Stimulated activated naive CD4-positive, alpha-beta T cell treated with Interleukin-2 at 50 U/mL for 16 hours (primary cell): ENCODE data around the gene KIF3A.
"Not testable (repeated sequence)": the region's sequence is repeated elsewhere in the genome, so short reads cannot be mapped to it uniquely, and the experiment has no call there.

Experiments used
- DNase-seq: peaks from one replicate; lab custom pipeline; 2025; lab: John Stamatoyannopoulos, UW

Gene KIF3A

DNA sequence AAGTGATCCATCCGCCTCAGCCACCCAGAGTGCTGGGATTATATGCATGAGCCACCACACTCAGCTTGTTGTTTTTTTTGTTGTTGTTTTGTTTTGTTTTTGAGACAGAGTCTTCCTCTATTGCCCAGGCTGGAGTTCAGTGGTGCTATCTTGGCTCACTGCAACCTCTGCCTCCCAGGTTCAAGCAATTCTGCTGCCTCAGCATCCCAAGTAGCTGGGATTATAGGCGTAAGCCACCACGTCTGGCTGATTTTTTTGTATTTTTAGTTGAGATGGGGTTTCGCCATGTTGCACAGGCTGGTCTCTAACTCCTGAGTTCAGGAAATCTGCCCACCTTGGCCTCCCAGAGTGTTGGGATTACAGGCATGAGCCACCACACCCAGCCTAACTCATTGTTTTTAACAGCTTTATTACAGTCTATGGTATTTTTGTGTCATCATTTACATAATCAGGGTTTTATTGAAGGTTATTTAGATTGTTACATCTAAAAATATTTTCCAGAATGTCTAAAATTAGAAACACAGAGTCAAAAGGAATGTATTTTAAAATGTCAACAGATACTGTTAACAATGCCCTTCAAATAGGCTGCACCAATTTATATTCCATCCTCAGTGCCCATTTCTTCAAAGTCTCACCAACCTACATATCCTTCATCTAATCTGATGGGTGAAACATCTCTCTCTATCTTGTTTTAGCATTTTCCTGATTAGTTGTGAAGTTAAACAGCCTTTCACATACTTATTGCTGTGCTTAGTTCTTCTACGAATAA, 18.6 kb downstream of the KIF3A start:
- no peak for DNase-seq

GRCh38 chr5:132714456-132715307, 22.7 kb downstream of the KIF3A start:
- no peak for DNase-seq

DNA sequence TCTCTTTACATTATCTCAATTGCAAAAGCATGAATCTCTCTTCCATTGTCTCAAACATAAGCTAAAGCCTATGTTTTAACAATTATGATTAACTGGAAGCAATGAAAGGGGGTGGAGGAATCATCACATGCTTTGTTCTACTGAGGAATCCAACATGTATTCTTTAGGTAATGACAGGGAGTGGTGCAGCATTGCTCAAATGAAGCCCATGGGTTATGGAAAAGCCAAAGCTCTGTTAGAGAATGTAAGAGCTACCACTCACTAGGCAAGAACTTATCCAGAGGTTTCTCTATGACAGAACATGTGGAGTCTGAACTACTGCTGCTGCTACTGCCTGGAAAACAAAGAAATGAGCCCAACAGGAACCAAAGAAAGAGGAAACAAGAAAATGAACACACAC, 28.7 kb downstream of the KIF3A start:
- no peak for DNase-seq

DNA sequence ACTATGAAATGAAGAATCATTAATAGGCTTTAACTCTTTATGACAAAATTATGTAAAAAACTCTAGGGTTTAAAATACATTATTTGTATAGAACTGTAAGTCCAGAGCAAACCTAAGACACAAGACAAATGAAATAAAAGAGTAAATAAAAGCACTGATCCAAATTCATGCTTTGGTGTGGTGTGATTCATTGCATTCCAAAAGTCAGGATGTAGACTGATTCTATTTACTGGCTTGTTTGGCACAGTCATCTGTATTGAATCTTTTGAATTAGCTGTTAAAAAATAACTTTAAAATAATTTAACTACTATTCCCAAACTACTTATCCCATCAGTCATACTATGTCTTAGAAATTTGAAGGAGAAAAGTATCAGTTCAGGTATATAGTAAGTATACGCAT, 32.5 kb downstream of the KIF3A start:
- DNase-seq: no peak

DNA sequence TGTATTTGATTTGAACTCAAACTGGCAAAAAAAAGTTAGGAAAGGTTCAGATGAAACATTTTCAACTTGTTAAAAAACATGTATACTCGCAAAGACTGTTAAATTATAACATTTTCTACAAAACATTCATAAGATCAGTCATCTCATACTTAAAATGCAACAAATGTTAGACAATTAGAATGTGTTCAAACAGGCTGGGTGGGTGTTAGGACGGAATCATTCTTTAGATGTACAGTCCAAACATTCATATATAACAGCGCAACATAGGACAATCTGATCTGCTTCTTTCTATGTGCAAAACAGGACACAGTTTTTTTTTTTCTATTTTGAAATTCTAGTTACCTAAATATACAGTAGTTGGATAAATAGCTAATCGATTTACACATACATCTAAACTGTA, 41.4 kb downstream of the KIF3A start:
- DNase-seq: no peak

DNA sequence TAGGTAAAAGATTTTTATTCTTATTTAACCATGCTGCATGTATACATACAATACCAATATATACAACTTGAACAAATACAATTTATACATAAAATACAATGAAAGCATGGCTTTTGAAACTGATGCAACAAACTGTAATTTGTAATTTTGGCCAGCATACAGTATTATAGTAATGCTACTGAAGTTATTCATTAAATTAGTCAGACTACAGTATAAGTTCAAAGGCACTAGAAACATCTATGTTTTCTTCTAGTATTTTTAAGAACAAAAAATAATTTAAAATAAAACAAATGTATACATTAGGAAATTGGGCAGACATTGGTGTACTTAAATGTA, 44.7 kb downstream of the KIF3A start:
- no peak for DNase-seq

GRCh38 chr5:132691755-132692631, 45.4 kb downstream of the KIF3A start:
- not testable (repeated sequence) for DNase-seq

GRCh38 chr5:132690156-132690555, 47.2 kb downstream of the KIF3A start:
- DNase-seq: no peak

GRCh38 chr5:132689513-132689912, 47.8 kb downstream of the KIF3A start:
- no peak for DNase-seq

- DNase-seq: no peak
These were observed 48.6 kb downstream of the KIF3A start for GRCh38 chr5:132688536-132689339.

- no peak for DNase-seq
These were observed 49.4 kb downstream of the KIF3A start for GRCh38 chr5:132687995-132688394.

DNA sequence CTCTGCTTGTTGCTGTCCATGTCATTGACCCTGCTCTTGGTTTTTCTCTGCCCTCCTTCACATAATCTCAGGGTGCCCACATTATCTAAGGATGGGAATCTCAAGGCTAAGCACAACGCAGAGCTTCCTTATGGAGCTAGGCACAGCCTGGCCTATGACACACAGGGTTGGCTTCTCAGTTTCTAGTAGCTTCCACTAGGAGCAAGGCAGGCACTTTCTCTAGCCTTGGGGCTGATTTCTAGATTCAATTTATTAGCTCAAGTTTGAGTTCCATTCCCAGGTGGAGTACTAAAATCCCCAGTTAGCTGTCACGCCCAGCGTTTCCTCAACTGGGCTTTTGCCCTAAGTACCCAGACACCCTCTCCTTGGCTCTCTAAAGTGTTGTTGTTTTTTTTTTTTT, 51.2 kb downstream of the KIF3A start:
- no peak for DNase-seq

GRCh38 chr5:132684922-132685720, 52.2 kb downstream of the KIF3A start:
- DNase-seq: no peak

- no peak for DNase-seq
These were observed 52.9 kb downstream of the KIF3A start for GRCh38 chr5:132684491-132684890.

DNA sequence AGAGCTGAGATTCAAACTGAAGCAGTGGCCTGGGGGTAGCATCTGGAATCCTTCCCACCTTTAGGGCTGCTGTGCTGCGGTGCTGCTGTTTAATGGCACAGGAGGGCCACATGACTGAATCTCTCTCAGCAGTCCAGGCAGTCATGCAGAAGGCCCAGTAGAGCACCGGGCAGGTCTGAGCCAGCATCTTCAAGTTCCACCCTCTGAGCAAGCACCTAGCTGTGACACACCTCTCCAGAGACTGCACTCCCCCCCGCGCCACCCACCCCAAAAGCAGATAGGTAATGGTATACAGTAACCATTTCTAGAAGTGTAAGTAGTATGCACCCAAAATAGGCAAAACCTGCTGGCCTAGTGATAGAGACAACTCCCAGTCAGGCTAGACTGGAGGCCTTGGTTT, 55.4 kb downstream of the KIF3A start:
- DNase-seq: no peak

GRCh38 chr5:132681476-132681831, 55.9 kb downstream of the KIF3A start:
- no peak for DNase-seq

- no peak for DNase-seq
These were observed 56.4 kb downstream of the KIF3A start for GRCh38 chr5:132680780-132681475.

DNA sequence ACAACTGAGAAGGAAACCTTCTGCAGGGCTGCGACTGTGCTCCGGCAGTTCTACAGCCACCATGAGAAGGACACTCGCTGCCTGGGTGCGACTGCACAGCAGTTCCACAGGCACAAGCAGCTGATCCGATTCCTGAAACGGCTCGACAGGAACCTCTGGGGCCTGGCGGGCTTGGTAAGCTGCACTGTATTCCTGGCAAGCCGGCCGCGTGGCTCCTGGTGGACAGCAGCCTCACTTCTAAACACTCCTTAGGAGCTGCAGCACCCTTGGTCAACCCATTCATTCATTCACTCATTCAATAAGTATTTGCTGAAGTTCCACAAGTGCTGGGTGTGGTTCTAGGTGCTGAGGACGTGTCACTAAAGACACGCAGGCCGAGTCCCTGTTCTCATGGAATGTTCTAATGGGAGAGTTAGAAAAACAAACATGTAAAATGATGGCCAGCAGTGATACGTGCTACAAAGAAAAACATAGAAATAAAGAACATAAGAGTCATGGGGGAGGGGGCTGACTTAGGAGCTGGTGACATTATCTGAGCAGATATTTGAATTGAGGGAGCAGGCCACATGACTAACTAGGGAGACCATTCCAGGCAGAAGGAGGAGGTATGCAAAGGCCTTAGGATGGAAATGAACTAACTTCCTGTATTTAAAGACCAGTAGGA, 57.5 kb downstream of the KIF3A start:
- DNase-seq: no peak

DNA sequence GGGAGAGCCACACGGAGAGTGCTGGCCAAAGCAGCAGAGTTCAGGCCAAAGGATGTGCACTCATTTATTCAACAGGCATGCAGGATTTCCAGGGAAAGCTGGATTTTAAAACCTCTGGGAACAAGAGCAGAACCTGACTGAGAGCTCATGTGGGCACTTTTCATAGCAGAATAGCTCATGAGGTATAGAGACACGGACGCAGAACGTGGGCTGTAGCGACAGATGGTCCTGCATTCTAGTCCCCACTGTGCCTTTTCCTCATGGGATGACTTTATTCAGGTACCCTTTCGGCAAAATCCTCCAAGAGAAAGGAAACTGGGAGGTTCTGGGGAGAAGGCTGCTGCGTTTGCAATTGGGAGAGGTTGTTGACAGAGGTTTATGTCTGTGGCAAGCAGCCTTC, 58.2 kb downstream of the KIF3A start:
- no peak for DNase-seq

DNA sequence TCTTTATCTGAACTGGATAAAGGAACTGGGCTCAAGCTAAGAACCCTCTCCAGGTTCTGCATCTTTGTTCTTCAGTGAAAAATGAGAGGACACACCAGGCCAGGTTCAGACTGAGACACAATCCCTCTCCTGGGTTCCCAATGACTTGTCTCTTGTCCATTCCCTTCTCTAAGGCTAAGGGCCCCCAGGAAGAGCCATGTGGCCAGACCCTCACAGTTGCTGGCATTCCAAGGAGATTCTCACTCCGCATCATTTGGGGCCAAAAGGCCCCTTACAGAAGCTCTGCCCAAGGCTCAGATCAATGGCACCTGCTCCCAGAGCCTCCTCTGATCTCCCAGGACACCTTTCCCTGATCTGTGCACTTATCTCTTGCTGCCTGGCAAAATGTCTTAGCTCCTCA, 58.6 kb downstream of the KIF3A start:
- no peak for DNase-seq
